Measurements from ENCODE around the gene OR52W1.

- TF ChIP-seq, protein P1, sequence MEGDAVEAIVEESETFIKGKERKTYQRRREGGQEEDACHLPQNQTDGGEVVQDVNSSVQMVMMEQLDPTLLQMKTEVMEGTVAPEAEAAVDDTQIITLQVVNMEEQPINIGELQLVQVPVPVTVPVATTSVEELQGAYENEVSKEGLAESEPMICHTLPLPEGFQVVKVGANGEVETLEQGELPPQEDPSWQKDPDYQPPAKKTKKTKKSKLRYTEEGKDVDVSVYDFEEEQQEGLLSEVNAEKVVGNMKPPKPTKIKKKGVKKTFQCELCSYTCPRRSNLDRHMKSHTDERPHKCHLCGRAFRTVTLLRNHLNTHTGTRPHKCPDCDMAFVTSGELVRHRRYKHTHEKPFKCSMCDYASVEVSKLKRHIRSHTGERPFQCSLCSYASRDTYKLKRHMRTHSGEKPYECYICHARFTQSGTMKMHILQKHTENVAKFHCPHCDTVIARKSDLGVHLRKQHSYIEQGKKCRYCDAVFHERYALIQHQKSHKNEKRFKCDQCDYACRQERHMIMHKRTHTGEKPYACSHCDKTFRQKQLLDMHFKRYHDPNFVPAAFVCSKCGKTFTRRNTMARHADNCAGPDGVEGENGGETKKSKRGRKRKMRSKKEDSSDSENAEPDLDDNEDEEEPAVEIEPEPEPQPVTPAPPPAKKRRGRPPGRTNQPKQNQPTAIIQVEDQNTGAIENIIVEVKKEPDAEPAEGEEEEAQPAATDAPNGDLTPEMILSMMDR (IDR thresholded peaks at IDR 0.05): no peak
- TF ChIP-seq POLR2AphosphoS5 (IDR thresholded peaks at IDR 0.05) (no peak), POLR2A (IDR thresholded peaks at IDR 0.05) (no peak)
Measured at GRCh38 chr11:6233984-6234386, 35.0 kb downstream of the OR52W1 start.
